HAP-1 (cell line): ENCODE results near the gene TIGD1.

Source experiments
- DNase-seq, 2 experiments: peaks; one replicate each; pipeline ENCODE4 v3.0.0-alpha.2; 2016 to 2020; ENCODE audit warnings: low spot score in 2 of 2
- H3K27me3 ChIP-seq: fragments of 250-450 bp; sonication (Bioruptor Pico); 2 replicates; pipeline ENCODE4 v1.5.1; 2020; ENCODE audit warnings: low read depth, mild to moderate bottlenecking, moderate library complexity
- H3K36me3 ChIP-seq: fragments of 250-450 bp; sonication (Bioruptor Pico); replicated peaks from 2 replicates; pipeline ENCODE4 v1.5.1; 2020; ENCODE audit warnings: mild to moderate bottlenecking
- H3K4me1 ChIP-seq: fragments of 250-450 bp; sonication (Bioruptor Pico); 2 replicates; pipeline ENCODE4 v1.5.1; 2020; ENCODE audit warnings: mild to moderate bottlenecking
- H3K4me3 ChIP-seq: fragments of 250-450 bp; sonication (Bioruptor Pico); 2 replicates; pipeline ENCODE4 v1.5.1; 2020; ENCODE audit warnings: mild to moderate bottlenecking, moderate library complexity
- H3K9me3 ChIP-seq: fragments of 250-450 bp; sonication (Bioruptor Pico); 2 replicates; pipeline ENCODE4 v1.5.1; 2020; ENCODE audit warnings: mild to moderate bottlenecking, moderate library complexity
- in situ Hi-C: fragments of 300-500 bp; cut with MboI; formaldehyde crosslinking; loops from 3 replicates; pipeline ENCODE4 v1.14.3; 2020; ENCODE audit warnings: low sequenced_read_pairs, inconsistent platforms, mixed read lengths

The TIGD1 gene

DNA sequence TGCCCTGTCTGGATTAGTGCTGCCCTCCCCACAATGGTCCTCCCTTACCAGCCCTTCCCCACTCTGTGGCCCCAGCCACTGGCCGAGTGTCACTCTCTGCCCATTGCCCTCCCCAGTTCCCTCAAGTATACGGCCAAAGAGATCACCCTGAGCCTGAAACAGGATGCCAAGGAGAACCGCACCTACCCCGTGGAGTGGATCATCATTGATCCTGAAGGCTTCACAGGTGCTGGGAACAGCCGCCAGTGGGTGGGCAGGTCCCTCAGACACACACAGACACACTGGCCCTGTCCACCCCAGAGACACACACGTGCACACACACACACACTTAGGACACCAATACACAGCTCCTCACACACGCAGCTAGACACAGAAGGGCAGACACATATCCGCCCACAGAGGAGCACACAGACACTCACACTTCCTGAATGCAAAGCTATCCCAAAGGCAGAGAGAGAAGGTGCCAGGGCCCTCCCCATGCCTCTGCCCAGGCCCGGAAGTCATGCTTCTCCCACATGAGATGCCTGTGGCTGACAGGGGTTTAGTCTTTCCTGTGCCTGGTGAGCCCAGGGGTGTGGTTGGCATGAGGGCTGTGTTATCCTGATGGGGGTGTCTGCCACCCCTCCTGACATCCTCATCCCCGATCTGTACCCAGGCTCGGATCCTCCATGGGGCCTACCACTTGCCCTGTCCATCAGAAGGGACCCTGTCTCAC lies 21.5 kb downstream of the TIGD1 start:
- no peaks in the 10 kb centered on the region for H3K4me1 ChIP-seq
- no peak for DNase-seq
- no peaks in the 10 kb centered on the region for H3K9me3 ChIP-seq
- no peak overlapping the region for H3K4me3 ChIP-seq
- no peaks in the 10 kb centered on the region for H3K27me3 ChIP-seq
- no peaks in the 10 kb centered on the region for H3K36me3 ChIP-seq
- in situ Hi-C loops, result loop anchor here (5.0 kb wide), 1 partner anchor 627 kb away; no protein-coding TSS in a partner anchor

DNA sequence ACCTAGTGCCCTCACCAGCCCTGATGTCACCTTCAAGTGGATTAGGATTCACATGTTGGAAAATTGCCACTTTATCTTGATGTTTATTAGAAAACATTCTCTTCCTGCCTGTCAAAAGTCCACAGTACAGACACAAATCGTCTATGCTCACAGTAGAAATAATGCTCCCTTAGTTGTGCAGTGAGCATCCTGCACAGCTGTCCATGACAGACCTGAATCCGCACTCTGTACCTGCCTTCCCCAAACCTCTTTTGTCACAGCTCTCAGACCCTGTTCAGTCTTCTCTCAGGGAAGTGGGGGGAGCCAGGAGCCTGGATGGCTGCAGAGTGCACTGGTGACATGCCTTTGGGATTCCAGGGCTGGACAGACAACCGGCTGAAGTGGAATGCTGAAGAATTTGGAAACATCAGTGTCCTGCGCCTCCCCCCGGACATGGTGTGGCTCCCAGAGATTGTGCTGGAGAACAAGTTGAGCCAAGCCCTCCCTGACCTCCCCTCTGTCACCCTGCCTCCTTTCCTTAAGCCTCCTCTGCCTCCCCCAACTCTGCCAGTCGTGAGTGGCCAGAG lies 22.4 kb downstream of the TIGD1 start:
- no peak for DNase-seq
- no peak overlapping the region for H3K4me3 ChIP-seq
- no peaks in the 10 kb centered on the region for H3K36me3 ChIP-seq
- peaks cover 8% of the 10 kb centered on the region for H3K27me3 ChIP-seq
- in situ Hi-C loops, result loop anchor here (5.0 kb wide), 1 partner anchor 626 kb away; no protein-coding TSS in a partner anchor
- H3K4me1 ChIP-seq, result no peaks in the 10 kb centered on the region
- H3K9me3 ChIP-seq, result no peaks in the 10 kb centered on the region

GRCh38 chr2:232526372-232526941 lies 23.9 kb downstream of the TIGD1 start:
- no peaks in the 10 kb centered on the region for H3K4me1 ChIP-seq
- in situ Hi-C loops, result loop anchor here (5.0 kb wide), 1 partner anchor 624 kb away; no protein-coding TSS in a partner anchor
- H3K9me3 ChIP-seq, result no peaks in the 10 kb centered on the region
- H3K27me3 ChIP-seq, result peaks cover 10% of the 10 kb centered on the region
- H3K4me3 ChIP-seq, result no peak overlapping the region
- H3K36me3 ChIP-seq, result no peaks in the 10 kb centered on the region
- no peak for DNase-seq

GRCh38 chr2:232525791-232526371 lies 24.5 kb downstream of the TIGD1 start, which contains the start of gene CHRND:
Gene CHRND, plus strand, starts transcription at chr2:232526160. Its CDS starts 56 bp downstream, at chr2:232526216.
- Histone ChIP-seq H3K36me3 (no peaks in the 10 kb centered on the region), H3K4me3 (no peak within 1 kb of the TSS), H3K27me3 (peaks cover 10% of the 10 kb centered on the region), H3K9me3 (no peaks in the 10 kb centered on the region), H3K4me1 (no peaks in the 10 kb centered on the region)
- DNase-seq, result no peak
- in situ Hi-C loops, result loop anchor here (5.0 kb wide), 1 partner anchor 624 kb away; no protein-coding TSS in a partner anchor

DNA sequence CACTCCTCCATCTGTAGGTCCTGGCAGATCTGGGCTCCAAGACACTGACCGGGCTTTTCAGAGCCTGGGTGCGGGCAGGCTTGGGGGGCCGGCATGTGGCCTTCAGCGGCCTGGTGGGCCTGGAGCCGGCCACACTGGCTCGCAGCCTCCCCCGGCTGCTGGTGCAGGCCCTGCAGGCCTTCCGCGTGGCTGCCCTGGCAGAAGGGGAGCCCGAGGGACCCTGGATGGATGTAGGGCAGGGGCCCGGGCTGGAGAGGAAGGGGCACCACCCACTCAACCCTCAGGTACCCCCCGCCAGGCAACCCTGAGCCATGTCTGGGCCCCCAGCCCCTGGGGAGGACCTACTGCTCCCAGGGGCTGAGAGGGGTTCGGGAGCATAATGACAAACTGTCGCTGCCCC lies 25.2 kb downstream of the TIGD1 start:
- Histone ChIP-seq H3K9me3 (no peaks in the 10 kb centered on the region), H3K4me1 (no peaks in the 10 kb centered on the region), H3K27me3 (peaks cover 10% of the 10 kb centered on the region), H3K4me3 (no peak overlapping the region), H3K36me3 (no peaks in the 10 kb centered on the region)
- in situ Hi-C loops, result loop anchor here (5.0 kb wide), 1 partner anchor 623 kb away; no protein-coding TSS in a partner anchor
- DNase-seq, result no peak

DNA sequence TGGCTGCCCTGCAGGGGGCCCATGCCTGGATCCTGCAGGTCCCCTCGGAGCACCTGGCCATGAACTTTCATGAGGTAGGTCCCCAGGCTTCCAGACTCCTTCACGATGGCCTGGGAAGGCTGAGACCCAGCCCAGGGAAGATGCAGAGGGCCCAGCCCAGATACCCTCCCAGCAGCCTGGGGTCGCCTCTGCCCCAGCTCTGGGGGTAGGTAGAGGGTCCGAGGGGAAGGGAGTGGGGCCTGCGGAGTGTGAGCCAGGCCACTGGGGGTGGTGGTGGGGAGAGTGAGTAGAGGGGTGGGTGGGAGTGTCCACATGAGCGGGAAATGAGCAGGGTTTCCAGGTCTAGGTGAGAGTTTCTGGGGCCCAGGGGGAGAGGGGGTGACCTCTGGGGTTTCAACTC lies 25.6 kb downstream of the TIGD1 start:
- Histone ChIP-seq H3K36me3 (no peaks in the 10 kb centered on the region), H3K4me1 (no peaks in the 10 kb centered on the region), H3K27me3 (peaks cover 10% of the 10 kb centered on the region), H3K9me3 (no peaks in the 10 kb centered on the region), H3K4me3 (no peak overlapping the region)
- in situ Hi-C loops, result loop anchor here (5.0 kb wide), 1 partner anchor 622 kb away; no protein-coding TSS in a partner anchor
- DNase-seq, result no peak

DNA sequence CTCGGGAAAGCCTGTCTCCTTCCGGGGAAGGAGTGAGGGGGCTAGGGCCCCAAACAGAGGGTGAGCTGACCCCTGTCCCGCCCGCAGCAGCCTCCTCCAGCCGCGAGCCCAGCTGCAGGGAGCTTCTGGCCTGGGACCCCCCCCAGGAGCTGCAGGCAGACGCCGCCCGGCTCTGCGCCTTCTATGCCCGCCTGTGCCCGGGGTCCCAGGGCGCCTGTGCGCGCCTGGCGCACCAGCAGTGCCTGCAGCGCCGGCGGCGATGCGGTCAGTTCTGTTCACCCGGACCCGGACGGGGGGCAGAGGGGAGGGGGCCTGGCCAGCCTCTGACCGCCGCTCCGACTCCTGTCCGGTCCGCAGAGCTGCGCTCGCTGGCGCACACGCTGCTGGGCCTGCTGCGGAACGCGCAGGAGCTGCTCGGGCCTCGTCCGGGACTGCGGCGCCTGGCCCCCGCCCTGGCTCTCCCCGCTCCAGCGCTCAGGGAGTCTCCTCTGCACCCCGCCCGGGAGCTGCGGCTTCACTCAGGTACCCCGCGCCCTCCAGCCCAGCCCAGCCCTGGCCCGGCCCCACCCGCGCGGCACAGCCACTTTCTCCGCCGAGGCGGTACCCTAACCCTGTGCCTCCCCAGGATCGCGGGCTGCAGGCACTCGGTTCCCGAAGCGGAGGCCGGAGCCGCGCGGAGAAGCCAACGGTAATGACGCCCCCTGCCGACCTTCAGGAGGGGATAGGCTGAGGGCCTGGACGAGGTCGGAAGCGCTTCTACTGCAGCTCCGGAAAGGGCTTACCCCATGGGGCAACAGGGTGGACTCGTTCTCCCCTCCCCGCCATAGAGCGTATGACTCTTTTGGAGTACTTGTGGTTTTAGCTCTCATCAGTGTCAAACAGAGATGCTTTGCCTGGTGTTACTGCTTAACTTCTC lies 26.4 kb downstream of the TIGD1 start:
- Histone ChIP-seq H3K27me3 (peaks cover 10% of the 10 kb centered on the region), H3K36me3 (no peaks in the 10 kb centered on the region), H3K4me1 (no peaks in the 10 kb centered on the region), H3K9me3 (no peaks in the 10 kb centered on the region), H3K4me3 (peak overlapping the region; percentile 33)
- in situ Hi-C loops, result no loop called here
- peak; percentile 55 to 83 for DNase-seq

GRCh38 chr2:232523402-232523681 lies 27.0 kb downstream of the TIGD1 start:
- Histone ChIP-seq H3K4me1 (no peaks in the 10 kb centered on the region), H3K27me3 (peaks cover 10% of the 10 kb centered on the region), H3K4me3 (no peak overlapping the region), H3K36me3 (no peaks in the 10 kb centered on the region), H3K9me3 (no peaks in the 10 kb centered on the region)
- in situ Hi-C loops, result no loop called here
- DNase-seq, result no peak

GRCh38 chr2:232522623-232523401 lies 27.5 kb downstream of the TIGD1 start:
- no peak for DNase-seq
- Histone ChIP-seq H3K4me3 (no peak overlapping the region), H3K27me3 (peaks cover 10% of the 10 kb centered on the region), H3K36me3 (no peaks in the 10 kb centered on the region), H3K9me3 (no peaks in the 10 kb centered on the region), H3K4me1 (no peaks in the 10 kb centered on the region)
- in situ Hi-C loops, result no loop called here

DNA sequence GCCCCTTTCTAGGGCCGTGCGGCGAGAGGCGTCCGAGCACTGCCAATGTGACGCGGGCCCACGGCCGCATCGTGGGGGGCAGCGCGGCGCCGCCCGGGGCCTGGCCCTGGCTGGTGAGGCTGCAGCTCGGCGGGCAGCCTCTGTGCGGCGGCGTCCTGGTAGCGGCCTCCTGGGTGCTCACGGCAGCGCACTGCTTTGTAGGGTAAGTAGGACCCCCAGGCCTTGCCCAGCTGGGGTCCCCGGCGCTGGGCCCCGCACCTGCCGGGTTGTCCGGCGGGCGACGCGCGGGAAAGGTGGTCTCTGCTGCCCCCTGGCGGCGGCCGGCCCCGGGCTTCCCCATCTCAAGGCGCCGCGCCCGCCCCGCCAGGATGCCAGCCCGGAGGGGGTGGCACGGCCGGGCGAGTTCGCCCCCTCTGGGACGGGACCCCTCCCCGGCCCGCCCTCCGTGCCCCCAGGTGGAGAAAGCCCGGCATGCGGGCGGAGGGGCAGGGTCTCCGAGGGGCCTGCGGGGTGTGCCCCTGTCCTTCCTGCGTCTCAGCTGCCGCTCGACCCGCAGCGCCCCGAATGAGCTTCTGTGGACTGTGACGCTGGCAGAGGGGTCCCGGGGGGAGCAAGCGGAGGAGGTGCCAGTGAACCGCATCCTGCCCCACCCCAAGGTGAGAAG lies 28.3 kb downstream of the TIGD1 start:
- Histone ChIP-seq H3K27me3 (peaks cover 10% of the 10 kb centered on the region), H3K9me3 (no peaks in the 10 kb centered on the region), H3K4me1 (no peaks in the 10 kb centered on the region), H3K36me3 (no peaks in the 10 kb centered on the region), H3K4me3 (peak overlapping the region; percentile 19)
- peak in 1 of 2 experiments; percentile 78 for DNase-seq
- in situ Hi-C loops, result no loop called here

DNA sequence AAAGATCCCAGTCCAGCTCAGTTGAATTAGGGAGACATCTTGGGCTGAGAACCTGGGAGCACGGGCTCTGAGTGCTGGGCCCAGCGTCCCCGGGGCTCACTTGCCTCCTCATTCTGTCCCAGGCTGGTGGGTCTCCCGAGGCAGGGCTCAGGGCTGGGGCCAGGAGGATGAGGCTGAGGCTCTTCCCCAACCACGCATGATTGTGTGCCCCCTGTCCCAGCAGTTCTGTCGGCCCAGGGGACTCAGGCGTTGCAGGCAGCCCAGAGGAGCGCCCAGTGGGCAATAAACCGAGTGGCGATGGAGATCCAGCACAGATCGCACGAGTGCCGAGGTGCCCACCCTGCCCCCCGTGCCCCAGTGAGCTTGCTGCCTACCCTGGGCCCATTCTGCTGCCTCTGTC lies 29.3 kb downstream of the TIGD1 start:
- Histone ChIP-seq H3K27me3 (peaks cover 10% of the 10 kb centered on the region), H3K4me3 (no peak overlapping the region), H3K36me3 (no peaks in the 10 kb centered on the region), H3K9me3 (no peaks in the 10 kb centered on the region), H3K4me1 (no peaks in the 10 kb centered on the region)
- in situ Hi-C loops, result no loop called here
- no peak for DNase-seq

GRCh38 chr2:232520489-232520888 lies 29.9 kb downstream of the TIGD1 start:
- Histone ChIP-seq H3K9me3 (no peaks in the 10 kb centered on the region), H3K4me1 (no peaks in the 10 kb centered on the region), H3K27me3 (peaks cover 10% of the 10 kb centered on the region), H3K36me3 (no peaks in the 10 kb centered on the region), H3K4me3 (no peak overlapping the region)
- in situ Hi-C loops, result no loop called here
- no peak for DNase-seq
